ENCODE results near the gene PPIL1. TPM values are rescaled to one million over a fixed set of nuclear protein-coding genes. Genes with fewer than 3 reads are reported as not detected.
"Not testable (repeated sequence)": the region's sequence is repeated elsewhere in the genome, so short reads cannot be mapped to it uniquely, and the experiment has no call there.

The PPIL1 gene
- total RNA-seq, 1 donor from 2014 or later, result 35.1 TPM

GRCh38 chr6:36817176-36817817 lies 57.3 kb downstream of the PPIL1 start:
- DNase-seq (ENCODE audit: low read depth, low spot score), result no peak

GRCh38 chr6:36815962-36816735 lies 58.5 kb downstream of the PPIL1 start:
- DNase-seq (ENCODE audit: low read depth, low spot score), result no peak

- no peak for DNase-seq (ENCODE audit: low read depth, low spot score)
Measured at GRCh38 chr6:36814249-36814648, 60.4 kb downstream of the PPIL1 start.

- DNase-seq (ENCODE audit: low read depth, low spot score), result no peak
Measured at GRCh38 chr6:36813526-36813925, 61.1 kb downstream of the PPIL1 start.

- not testable (repeated sequence) for DNase-seq (ENCODE audit: low read depth, low spot score)
Measured at GRCh38 chr6:36813047-36813446, 61.6 kb downstream of the PPIL1 start.

GRCh38 chr6:36809941-36810803 lies 64.4 kb downstream of the PPIL1 start:
- no peak for DNase-seq (ENCODE audit: low read depth, low spot score)

- DNase-seq (ENCODE audit: low read depth, low spot score), result no peak
Measured at GRCh38 chr6:36809156-36809555, 65.4 kb downstream of the PPIL1 start.

- DNase-seq (ENCODE audit: low read depth, low spot score), result no peak
Measured at GRCh38 chr6:36808634-36809033, 66.0 kb downstream of the PPIL1 start.

GRCh38 chr6:36807750-36808149 lies 66.9 kb downstream of the PPIL1 start:
- DNase-seq (ENCODE audit: low read depth, low spot score), result no peak

GRCh38 chr6:36807143-36807542 lies 67.5 kb downstream of the PPIL1 start:
- DNase-seq (ENCODE audit: low read depth, low spot score), result no peak

- no peak for DNase-seq (ENCODE audit: low read depth, low spot score)
Measured at GRCh38 chr6:36805917-36806316, 68.7 kb downstream of the PPIL1 start.

- no peak for DNase-seq (ENCODE audit: low read depth, low spot score)
Measured at GRCh38 chr6:36805096-36805797, 69.4 kb downstream of the PPIL1 start.

Other genes with a start within 250 kb of the PPIL1 start
- 133 and 135 TPM in 2 replicates for gene CDKN1A, start 196.1 kb downstream of the PPIL1 start, total RNA-seq
- not detected in 2 replicates for gene RAB44, start 177.0 kb downstream of the PPIL1 start, total RNA-seq
- gene CPNE5, start 35.4 kb downstream of the PPIL1 start, total RNA-seq, result 6.9 and 7.5 TPM in 2 replicates
- gene C6orf89, start 11.1 kb upstream of the PPIL1 start, total RNA-seq, result 26.2 and 32.5 TPM in 2 replicates
- under 0.01 TPM in 1 of 2 replicates, not detected in the other for gene PI16, start 79.9 kb upstream of the PPIL1 start, total RNA-seq
- 305 and 329 TPM in 2 replicates for gene MTCH1, start 111.4 kb upstream of the PPIL1 start, total RNA-seq
- not detected in 2 replicates for gene FGD2, start 130.9 kb upstream of the PPIL1 start, total RNA-seq

Measured in pulmonary artery endothelial cell (primary cell).